Esophagus (tissue), 2 donors: ENCODE results near the gene HOXD11. TPM values are rescaled to one million over a fixed set of nuclear protein-coding genes. Genes with fewer than 3 reads are reported as not detected.

ENCODE experiments used
- H3K27ac ChIP-seq, 2 donors: one replicate each; pipeline ENCODE4 v1.5.1; 2013; ENCODE audit warnings: low read depth in 2 of 2, mild to moderate bottlenecking in 2 of 2, inconsistent platforms in 1 of 2, low read length in 1 of 2, moderate library complexity in 1 of 2
- H3K27me3 ChIP-seq, 2 donors: one replicate each; pipeline ENCODE4 v1.6.1; 2013; ENCODE audit warnings: low read length in 2 of 2, control low read depth in 1 of 2, mild to moderate bottlenecking in 1 of 2; ENCODE audit not compliant: insufficient read depth in 2 of 2, control insufficient read depth in 1 of 2
- H3K36me3 ChIP-seq, 2 donors: one replicate each; pipeline ENCODE4 v1.6.1; 2013; ENCODE audit warnings: low read length in 1 of 2; ENCODE audit not compliant: control insufficient read depth in 2 of 2, insufficient read depth in 2 of 2
- H3K4me1 ChIP-seq, 2 donors: one replicate each; pipeline ENCODE4 v1.6.1; 2013; ENCODE audit warnings: low read length in 1 of 2; ENCODE audit not compliant: control insufficient read depth in 2 of 2, insufficient read depth in 2 of 2
- H3K4me3 ChIP-seq, 2 donors: one replicate each; pipeline ENCODE4 v1.5.1; 2013; ENCODE audit warnings: low read length in 2 of 2, mild to moderate bottlenecking in 2 of 2, low read depth in 1 of 2, moderate library complexity in 1 of 2
- H3K9me3 ChIP-seq, 2 donors: one replicate each; pipeline ENCODE4 v1.6.1; 2013; ENCODE audit warnings: mild to moderate bottlenecking in 2 of 2, low read depth in 1 of 2, low read length in 1 of 2, moderate library complexity in 1 of 2; ENCODE audit not compliant: control insufficient read depth in 2 of 2, insufficient read depth in 1 of 2
- WGBS, 2 donors: extraction: QIAGEN DNeasy Blood & Tissue Kit; methylation state at CpG; one replicate each; pipeline ENCODE4 v1.1.7; 2013; 5-methylcytosine and 5-hydroxymethylcytosine counted together
- polyA plus RNA-seq, 2 donors: library from polyadenylated mRNA; stranded (reverse); fragments of 200-250 nt; gene quantifications; one replicate each; pipeline ENCODE4 v1.2.3, GENCODE V29; 2013
- donor health status: healthy with polysubstance abuse.
- donor health status: Bipolar disorder and iron deficiency.

The HOXD11 gene
- polyA plus RNA-seq, 2 donors, result 0.08 TPM; not detected in 1

DNA sequence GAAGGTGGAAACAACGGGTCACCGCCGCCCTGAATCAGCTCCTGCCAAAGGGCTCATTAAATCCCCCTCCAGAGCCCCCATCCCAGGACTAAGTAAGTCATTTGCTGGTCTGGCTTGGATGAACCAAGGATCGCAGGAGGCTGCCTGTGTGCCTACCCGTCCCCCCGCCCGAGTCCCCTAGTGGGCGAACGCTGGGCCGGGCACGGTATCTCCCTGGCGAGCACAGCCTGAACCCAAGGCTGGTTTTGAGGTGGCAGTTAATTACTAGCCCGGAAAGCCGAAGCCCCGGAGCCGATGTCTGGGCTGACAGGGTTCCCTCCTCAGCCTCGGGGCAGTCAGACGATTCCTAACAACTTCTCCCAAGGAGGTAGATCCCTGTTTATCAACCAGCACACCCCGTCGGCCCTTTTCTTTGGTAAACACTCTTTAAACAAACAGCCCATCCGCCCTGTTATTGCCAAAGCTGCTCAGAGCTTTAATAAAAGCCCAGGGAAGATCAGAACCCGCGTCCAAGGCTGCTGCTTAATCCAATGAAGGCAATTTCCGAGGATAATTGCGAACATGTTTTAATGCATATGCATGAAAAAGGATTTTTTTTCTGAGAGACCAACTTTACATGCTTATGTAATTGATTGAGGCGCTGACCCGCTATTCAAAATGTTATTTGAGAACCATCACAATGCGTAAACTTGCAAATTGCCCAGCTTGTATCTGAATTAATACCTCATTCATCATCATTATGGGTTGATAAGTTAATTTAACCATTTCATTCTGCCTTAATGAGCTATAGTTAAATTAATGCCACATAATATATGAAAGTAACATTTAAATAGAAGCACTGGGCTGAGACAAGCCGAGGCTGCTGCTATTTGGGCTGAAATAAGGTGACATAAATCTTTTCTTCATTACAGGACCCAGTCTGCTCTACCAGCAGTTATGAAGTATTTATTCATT lies 33.9 kb upstream of the HOXD11 start:
- Histone ChIP-seq H3K9me3 (peaks cover 0 to 3% of the 10 kb centered on the region in 2 donors), H3K4me1 (peaks cover 0 to 3% of the 10 kb centered on the region in 2 donors), H3K4me3 (no peak overlapping the region), H3K27me3 (peaks cover 28 to 65% of the 10 kb centered on the region in 2 donors), H3K27ac (no peak overlapping the region), H3K36me3 (no peaks in the 10 kb centered on the region)
- WGBS, 2 donors, result 6 to 9% methylated on average over 29 of the region's 29 CpGs

DNA sequence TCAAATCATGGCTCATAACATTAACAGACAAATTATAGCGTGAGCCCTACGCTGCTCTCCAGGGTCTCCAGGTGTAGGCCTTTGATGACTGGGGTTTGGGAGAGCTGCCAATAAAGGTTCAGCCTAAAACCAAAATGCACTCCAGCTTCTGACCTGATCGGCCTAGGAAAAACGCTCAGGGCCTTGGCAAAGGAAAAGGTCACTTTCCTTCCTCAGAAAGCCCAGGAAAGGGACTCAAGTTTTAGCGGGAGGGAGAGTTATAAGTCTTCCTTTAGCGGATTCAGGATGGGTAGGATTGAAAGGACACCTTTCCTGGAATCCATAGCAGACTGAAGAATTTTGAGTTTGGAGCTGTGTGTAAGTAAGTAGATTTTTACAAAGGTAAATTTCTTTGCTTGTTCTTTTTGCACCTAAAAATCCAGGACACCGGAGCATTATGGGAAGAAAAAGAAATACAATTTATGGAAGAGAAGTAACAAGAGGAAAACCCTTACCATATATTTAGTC lies 32.1 kb upstream of the HOXD11 start:
- Histone ChIP-seq H3K36me3 (no peaks in the 10 kb centered on the region), H3K27ac (no peak overlapping the region), H3K27me3 (peaks cover 21 to 62% of the 10 kb centered on the region in 2 donors), H3K4me1 (peaks cover 0 to 4% of the 10 kb centered on the region in 2 donors), H3K9me3 (peaks cover 0 to 3% of the 10 kb centered on the region in 2 donors), H3K4me3 (no peak overlapping the region)
- 26 to 31% methylated on average over 7 of the region's 7 CpGs for WGBS, 2 donors

DNA sequence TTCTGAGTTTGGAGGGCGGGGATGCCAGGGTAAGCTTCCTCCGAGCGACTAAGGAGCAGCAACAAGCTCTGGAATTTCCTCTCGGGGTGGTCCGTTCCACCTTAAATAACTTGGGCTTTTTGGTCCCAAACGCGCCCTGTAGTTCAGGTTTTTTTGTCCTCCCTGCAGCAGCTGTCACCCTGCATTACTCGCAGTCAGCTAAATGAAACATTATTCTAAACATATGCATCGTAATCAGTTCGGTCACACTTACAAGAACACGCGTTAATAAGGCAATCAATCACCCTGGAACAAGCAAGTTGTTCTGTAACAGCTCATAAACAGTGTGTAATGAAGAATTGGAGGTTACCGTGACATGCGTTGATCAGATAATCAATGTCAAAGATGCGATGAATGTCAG lies 31.6 kb upstream of the HOXD11 start:
- Histone ChIP-seq H3K27me3 (peaks cover 18 to 65% of the 10 kb centered on the region in 2 donors), H3K9me3 (peaks cover 2 to 5% of the 10 kb centered on the region in 2 donors), H3K36me3 (no peaks in the 10 kb centered on the region), H3K4me3 (no peak overlapping the region), H3K4me1 (peaks cover 2 to 4% of the 10 kb centered on the region in 2 donors), H3K27ac (no peak overlapping the region)
- 7 to 17% methylated on average over 15 of the region's 15 CpGs for WGBS, 2 donors

DNA sequence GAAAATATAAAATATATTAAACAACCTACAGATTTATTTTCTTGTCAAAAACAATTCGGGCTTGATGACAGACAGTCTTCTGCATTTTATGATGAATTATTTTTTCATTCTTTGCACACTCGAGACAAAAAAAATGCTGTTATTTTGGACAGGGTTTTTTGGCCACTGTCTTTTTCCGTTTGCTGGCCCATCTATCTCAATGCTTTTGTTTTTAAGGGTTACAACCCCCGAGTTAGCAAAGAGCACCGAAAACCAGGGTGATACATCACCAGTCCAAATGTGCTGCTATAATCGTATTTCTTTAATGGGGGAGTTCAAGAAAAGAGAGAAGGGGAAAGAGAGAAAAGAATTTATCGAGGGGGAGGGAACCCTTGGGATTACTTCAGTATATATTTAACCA lies 31.0 kb upstream of the HOXD11 start:
- Histone ChIP-seq H3K27me3 (peaks cover 14 to 67% of the 10 kb centered on the region in 2 donors), H3K4me3 (no peak overlapping the region), H3K27ac (no peak overlapping the region), H3K36me3 (no peaks in the 10 kb centered on the region), H3K9me3 (peaks cover 5 to 11% of the 10 kb centered on the region in 2 donors), H3K4me1 (peaks cover 4 to 5% of the 10 kb centered on the region in 2 donors)
- WGBS, 2 donors, result 21 to 24% methylated on average over 7 of the region's 7 CpGs

DNA sequence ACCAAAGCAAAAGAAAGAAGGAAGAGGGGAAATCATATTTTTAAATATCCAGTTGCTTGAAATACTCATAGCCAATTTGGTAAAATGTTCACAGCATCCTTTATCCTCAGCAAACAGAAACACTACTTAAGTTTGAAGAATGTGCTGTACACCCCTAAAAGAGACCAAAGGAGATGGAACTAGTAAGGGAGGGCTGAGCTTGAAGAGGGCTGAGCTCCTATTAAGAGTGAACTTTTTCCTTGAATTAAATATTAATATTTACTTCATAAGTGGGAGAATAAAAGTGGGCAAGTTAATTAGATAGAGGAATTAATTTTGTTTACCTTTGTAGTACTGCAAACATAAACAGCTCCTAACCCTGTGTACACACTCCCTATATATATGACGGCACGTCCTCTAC lies 30.3 kb upstream of the HOXD11 start:
- WGBS, 2 donors, result 21 to 24% methylated on average over 2 of the region's 2 CpGs
- H3K9me3 ChIP-seq, result peaks cover 8 to 16% of the 10 kb centered on the region in 2 donors
- no peak overlapping the region for H3K4me3 ChIP-seq
- peaks cover 4 to 5% of the 10 kb centered on the region in 2 donors for H3K4me1 ChIP-seq
- peaks cover 12 to 70% of the 10 kb centered on the region in 2 donors for H3K27me3 ChIP-seq
- no peaks in the 10 kb centered on the region for H3K36me3 ChIP-seq
- H3K27ac ChIP-seq, result no peak overlapping the region

DNA sequence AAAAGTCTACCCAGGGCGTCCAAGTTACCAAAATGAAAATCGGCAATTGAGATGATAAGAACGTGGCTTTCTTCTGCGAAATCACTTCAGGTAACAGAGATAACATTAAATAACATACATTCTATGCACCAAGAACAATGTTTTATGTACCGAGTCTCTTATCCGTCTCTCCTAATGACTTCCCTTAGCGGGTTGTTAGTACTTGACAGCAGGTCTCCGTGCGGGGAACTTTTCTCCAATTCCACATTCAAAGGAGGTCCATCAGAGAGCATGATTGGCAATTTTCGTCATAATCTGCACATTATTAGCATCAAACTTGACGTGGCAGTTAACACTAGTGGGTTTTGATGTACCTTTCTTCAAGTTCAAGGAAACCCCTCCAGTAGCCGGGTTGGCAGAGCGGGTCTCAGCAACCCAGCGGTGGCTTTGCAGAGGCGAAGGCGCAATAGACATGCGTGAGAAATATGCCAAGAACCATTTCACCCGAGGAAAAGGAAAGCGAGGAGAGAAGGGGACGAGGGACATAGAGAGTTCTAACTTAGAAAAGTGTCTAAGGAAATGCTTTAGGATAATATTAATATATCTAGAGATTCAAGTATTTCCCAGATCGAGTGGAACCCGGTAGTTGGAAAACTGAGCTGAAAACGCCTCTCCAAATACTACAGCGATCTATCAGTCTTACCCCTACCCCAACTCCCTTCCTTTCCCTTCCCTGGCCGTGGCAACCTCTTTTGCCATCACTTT lies 28.4 kb upstream of the HOXD11 start:
- Histone ChIP-seq H3K27ac (no peak overlapping the region), H3K4me3 (no peak overlapping the region), H3K27me3 (peaks cover 9 to 76% of the 10 kb centered on the region in 2 donors), H3K9me3 (peaks cover 13 to 29% of the 10 kb centered on the region in 2 donors), H3K36me3 (no peaks in the 10 kb centered on the region), H3K4me1 (peaks cover 8% of the 10 kb centered on the region in 2 donors)
- 12 to 13% methylated on average over 25 of the region's 25 CpGs for WGBS, 2 donors

DNA sequence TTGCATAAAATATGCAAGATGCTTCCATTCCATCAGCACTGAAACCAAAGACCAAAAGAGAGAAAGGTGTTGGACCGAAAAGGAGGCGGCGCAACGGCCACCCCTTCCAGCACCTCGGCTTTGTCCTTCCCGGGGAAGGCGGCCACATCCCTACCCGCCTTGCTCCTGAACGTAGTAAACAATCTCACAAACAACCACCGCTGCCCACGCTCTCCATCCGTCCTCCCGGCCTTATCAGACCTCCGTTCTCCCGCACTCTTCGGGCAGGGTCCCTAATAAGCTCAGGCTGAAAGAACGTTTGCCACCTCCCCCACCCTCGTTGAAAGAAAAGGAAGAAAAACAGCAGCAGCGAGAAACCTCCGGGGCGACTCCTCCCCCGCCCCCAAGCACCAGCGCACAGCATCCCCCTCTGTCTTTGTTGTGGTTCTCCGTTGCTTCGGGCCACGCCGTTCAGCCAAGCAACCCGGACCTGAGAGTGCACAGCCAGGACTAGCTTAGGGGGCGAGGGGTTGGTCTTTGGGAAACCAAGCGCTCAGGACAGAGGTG lies 27.7 kb upstream of the HOXD11 start:
- H3K27me3 ChIP-seq, result peaks cover 5 to 74% of the 10 kb centered on the region in 2 donors
- no peaks in the 10 kb centered on the region for H3K36me3 ChIP-seq
- H3K4me1 ChIP-seq, result peaks cover 8% of the 10 kb centered on the region in 2 donors
- H3K9me3 ChIP-seq, result peaks cover 13 to 29% of the 10 kb centered on the region in 2 donors
- peak overlapping the region in 1 of 2 donors; percentile 35 for H3K4me3 ChIP-seq
- WGBS, 2 donors, result 8 to 10% methylated on average over 30 of the region's 30 CpGs
- no peak overlapping the region for H3K27ac ChIP-seq

DNA sequence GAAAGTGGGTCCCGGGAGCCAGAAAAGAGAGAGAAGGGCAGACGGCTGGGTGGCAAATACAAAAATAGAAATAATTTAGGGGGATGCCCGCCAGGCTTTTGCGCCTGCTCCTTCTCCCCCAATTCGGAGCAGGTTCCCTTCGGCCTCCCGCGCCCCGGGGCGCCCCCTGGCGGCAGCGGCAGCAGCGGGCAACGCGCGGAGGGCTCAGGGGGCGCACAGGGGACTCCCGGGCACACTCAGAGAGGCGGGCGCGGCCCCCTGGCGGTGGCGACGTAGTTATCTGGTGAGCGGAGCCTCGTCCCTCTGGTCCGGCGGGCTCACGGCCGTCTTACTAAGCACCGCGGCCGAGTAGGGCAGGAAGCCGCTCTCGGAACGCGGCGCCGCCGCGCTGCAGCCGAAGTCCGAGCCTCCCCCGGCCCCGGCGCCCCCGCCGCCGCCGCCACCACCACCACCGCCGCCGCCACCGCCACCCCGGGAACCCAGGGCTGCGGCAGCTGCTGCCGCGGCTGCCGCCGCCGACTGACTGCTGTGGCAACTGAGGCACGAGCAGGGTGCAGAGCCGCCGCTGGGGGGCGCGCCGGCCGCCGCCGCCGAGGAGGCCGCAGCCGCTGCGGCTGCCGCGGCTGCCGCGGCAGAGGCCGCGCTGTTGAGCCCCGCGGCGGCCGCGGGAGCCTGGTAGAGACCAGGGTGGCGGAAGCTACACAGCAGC lies 27.1 kb upstream of the HOXD11 start:
- no peaks in the 10 kb centered on the region for H3K36me3 ChIP-seq
- H3K9me3 ChIP-seq, result peaks cover 13 to 30% of the 10 kb centered on the region in 2 donors
- peaks cover 0 to 70% of the 10 kb centered on the region in 2 donors for H3K27me3 ChIP-seq
- no peak overlapping the region for H3K27ac ChIP-seq
- peaks cover 8% of the 10 kb centered on the region in 2 donors for H3K4me1 ChIP-seq
- 4 to 5% methylated on average over 47 to 86 of the region's 86 CpGs for WGBS, 2 donors
- peak overlapping the region; percentile 14 to 35 for H3K4me3 ChIP-seq
